Testis (tissue), 3 donors: ENCODE data around the gene LYL1. TPM values are rescaled to one million over a fixed set of nuclear protein-coding genes. Genes with fewer than 3 reads are reported as not detected.

Source experiments
- DNase-seq: peaks from one replicate; pipeline ENCODE4 v3.0.0-alpha.2; 2019
- H3K27ac ChIP-seq, 2 donors: fragments of 200-600 bp; sonication (generic); one replicate each; pipeline ENCODE4 v1.5.1; 2019
- H3K27me3 ChIP-seq: fragments of 200-600 bp; sonication (generic); one replicate; pipeline ENCODE4 v1.5.1; 2019
- H3K36me3 ChIP-seq: fragments of 200-600 bp; sonication (generic); one replicate; pipeline ENCODE4 v1.5.1; 2017; ENCODE audit warnings: low read depth; ENCODE audit errors: missing control alignments
- H3K4me1 ChIP-seq: fragments of 200-600 bp; sonication (generic); one replicate; pipeline ENCODE4 v1.5.1; 2019
- H3K4me3 ChIP-seq, 2 donors: fragments of 200-600 bp; sonication (generic); one replicate each; pipeline ENCODE4 v1.5.1; 2017 to 2019
- H3K9me3 ChIP-seq: fragments of 200-600 bp; sonication (generic); one replicate; pipeline ENCODE4 v1.5.1; 2017
- POLR2A ChIP-seq: fragments of 450-650 bp; IDR thresholded peaks from one replicate; pipeline ENCODE4 v1.6.1; 2017; ENCODE audit warnings: antibody characterized with exemption, mild to moderate bottlenecking, moderate library complexity
- WGBS, 2 donors: methylation state at CpG; one replicate each; pipeline ENCODE4 v1.1.5; 2018; 5-methylcytosine and 5-hydroxymethylcytosine counted together
- intact Hi-C: fragments of 100-400 bp; cut with DNase I; formaldehyde crosslinking; loops from one replicate; pipeline ENCODE4 v1.15.1; 2023; ENCODE audit warnings: low total_unique reads
- polyA plus RNA-seq: library from polyadenylated mRNA; stranded (reverse); fragments of 350-450 nt; fragmentation: Illumina TruSeq; extraction: RNeasy Lipid Tissue Mini Kit (QIAGEN cat#74804); gene quantifications from one replicate; pipeline ENCODE4 v1.2.3, GENCODE V29; 2014; ENCODE audit warnings: low read depth, low replicate concordance; ENCODE audit not compliant: insufficient read depth
- total RNA-seq, 2 donors: library from RNA; depleted of rRNA; stranded (reverse); fragments of >200 nt; gene quantifications; one replicate each; pipeline ENCODE4 v1.2.3, GENCODE V29; 2016
- TF ChIP-seq, protein P1 (sequence below), 3 experiments: fragments of 450-650 bp in 2 of 3; fragments of 200-600 bp in 1 of 3; sonication (generic) in 1 of 3; IDR thresholded peaks; one replicate each; pipeline ENCODE4 v1.5.1; 2016 to 2019; ENCODE audit warnings: antibody characterized with exemption in 3 of 3, mild to moderate bottlenecking in 2 of 3, moderate library complexity in 1 of 3

Gene LYL1
- total and polyA plus RNA-seq, 3 donors from 2014 or later, result 15.9 to 35.8 (median 21.9) TPM

DNA sequence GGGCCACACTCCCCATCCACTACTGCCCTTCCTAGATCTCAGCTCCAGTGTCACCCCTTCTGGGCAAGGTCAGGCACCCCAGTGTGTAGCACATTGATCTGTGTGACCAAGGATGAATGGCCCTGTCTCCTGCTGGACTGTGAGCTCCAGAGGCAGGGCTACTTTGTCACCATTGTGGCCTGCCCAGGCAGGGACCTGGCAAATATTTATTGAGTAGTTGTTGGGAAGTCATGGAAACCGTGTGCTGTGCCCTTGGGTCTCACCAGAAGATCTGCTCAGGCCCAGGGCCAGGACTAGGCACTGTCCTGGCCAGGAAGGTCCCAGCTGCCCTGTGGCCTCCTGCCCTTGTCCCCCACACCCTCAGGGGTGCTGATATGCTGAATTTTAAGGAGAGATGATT lies 25.9 kb upstream of the LYL1 start:
- TF ChIP-seq, protein P1, sequence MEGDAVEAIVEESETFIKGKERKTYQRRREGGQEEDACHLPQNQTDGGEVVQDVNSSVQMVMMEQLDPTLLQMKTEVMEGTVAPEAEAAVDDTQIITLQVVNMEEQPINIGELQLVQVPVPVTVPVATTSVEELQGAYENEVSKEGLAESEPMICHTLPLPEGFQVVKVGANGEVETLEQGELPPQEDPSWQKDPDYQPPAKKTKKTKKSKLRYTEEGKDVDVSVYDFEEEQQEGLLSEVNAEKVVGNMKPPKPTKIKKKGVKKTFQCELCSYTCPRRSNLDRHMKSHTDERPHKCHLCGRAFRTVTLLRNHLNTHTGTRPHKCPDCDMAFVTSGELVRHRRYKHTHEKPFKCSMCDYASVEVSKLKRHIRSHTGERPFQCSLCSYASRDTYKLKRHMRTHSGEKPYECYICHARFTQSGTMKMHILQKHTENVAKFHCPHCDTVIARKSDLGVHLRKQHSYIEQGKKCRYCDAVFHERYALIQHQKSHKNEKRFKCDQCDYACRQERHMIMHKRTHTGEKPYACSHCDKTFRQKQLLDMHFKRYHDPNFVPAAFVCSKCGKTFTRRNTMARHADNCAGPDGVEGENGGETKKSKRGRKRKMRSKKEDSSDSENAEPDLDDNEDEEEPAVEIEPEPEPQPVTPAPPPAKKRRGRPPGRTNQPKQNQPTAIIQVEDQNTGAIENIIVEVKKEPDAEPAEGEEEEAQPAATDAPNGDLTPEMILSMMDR (IDR thresholded peaks at IDR 0.05), result no peak
- no peak for TF ChIP-seq POLR2A
- 76 to 100% methylated on average over 1 of the region's 1 CpG for WGBS, 2 donors

DNA sequence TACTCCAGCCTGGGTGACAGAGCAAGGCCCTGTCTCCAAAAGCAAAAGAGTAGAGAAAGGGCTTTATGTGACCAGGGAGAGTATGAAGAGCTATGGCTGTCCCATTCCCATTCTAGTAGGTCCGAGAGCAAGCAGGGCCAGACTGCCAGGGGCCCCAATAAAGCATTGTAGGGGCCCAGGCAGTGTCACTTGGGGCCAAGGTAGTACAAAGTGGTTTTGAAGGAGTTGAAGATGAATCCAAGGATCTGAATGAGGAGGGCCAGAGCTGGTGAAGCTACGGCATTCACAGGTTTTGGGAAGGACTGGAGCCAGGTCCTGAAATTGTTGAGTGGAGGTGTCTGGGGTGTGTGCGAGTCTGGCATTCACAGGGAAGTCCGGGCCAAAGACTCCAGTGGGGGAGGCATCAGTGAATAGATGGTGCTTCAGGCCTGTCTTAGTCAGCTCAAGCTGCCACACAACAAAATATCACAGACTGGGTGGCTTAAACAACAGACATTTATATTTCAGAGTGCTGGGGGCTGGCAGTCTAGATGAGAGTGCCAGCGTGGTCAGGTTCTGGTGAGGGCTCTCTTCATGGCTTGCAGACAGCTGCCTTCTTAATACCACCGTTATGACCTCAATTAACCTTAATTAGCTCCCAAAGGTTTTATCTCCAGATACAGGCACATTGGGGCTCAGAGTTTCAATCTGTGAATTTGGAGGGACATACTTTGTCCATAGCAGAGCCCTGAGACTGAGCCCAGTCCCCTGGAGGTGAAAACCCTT lies 25.3 kb upstream of the LYL1 start:
- H3K9me3 ChIP-seq, result no peaks in the 10 kb centered on the region
- intact Hi-C loops, result no loop called here
- no peaks in the 10 kb centered on the region for H3K36me3 ChIP-seq
- H3K27me3 ChIP-seq, result no peaks in the 10 kb centered on the region
- H3K4me1 ChIP-seq, result no peaks in the 10 kb centered on the region
- no peak for TF ChIP-seq POLR2A
- TF ChIP-seq, protein P1 (IDR thresholded peaks at IDR 0.05), result no peak
- H3K27ac ChIP-seq, result no peak overlapping the region
- H3K4me3 ChIP-seq, result no peak overlapping the region
- no peak for DNase-seq
- 91 to 93% methylated on average over 6 of the region's 6 CpGs for WGBS, 2 donors

More for the DNA sequence above, 25.9 kb upstream of the LYL1 start:
- Histone ChIP-seq H3K9me3 (no peaks in the 10 kb centered on the region), H3K27ac (no peak overlapping the region), H3K4me3 (no peak overlapping the region), H3K4me1 (no peaks in the 10 kb centered on the region), H3K36me3 (no peaks in the 10 kb centered on the region), H3K27me3 (no peaks in the 10 kb centered on the region)
- no peak for DNase-seq
- intact Hi-C loops, result no loop called here

DNA sequence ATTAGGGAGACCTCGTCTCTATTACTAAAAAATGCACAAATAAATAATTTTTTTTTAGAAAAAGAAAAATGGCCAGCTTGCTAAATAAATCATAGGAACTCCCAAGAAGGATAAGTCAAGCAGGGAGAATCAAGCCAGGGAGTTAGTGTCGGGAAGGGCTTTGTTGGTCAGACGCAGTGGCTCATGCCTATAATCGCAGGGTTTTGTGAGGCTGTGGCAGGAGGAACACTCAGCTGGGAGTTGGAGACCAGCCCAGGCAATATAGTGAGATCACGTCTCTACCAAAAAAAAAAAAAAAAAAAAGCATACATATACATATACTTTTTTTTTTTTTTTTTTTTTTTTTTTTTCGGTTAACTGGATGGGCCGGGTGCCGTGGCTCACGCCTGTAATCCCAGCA lies 24.4 kb upstream of the LYL1 start:
- intact Hi-C loops, result no loop called here
- no peaks in the 10 kb centered on the region for H3K27me3 ChIP-seq
- 90 to 94% methylated on average over 9 of the region's 9 CpGs for WGBS, 2 donors
- no peak overlapping the region for H3K27ac ChIP-seq
- DNase-seq, result no peak
- no peaks in the 10 kb centered on the region for H3K4me1 ChIP-seq
- H3K36me3 ChIP-seq, result no peaks in the 10 kb centered on the region
- TF ChIP-seq POLR2A, result no peak
- TF ChIP-seq, protein P1 (IDR thresholded peaks at IDR 0.05), result no peak
- H3K9me3 ChIP-seq, result no peaks in the 10 kb centered on the region
- no peak overlapping the region for H3K4me3 ChIP-seq

DNA sequence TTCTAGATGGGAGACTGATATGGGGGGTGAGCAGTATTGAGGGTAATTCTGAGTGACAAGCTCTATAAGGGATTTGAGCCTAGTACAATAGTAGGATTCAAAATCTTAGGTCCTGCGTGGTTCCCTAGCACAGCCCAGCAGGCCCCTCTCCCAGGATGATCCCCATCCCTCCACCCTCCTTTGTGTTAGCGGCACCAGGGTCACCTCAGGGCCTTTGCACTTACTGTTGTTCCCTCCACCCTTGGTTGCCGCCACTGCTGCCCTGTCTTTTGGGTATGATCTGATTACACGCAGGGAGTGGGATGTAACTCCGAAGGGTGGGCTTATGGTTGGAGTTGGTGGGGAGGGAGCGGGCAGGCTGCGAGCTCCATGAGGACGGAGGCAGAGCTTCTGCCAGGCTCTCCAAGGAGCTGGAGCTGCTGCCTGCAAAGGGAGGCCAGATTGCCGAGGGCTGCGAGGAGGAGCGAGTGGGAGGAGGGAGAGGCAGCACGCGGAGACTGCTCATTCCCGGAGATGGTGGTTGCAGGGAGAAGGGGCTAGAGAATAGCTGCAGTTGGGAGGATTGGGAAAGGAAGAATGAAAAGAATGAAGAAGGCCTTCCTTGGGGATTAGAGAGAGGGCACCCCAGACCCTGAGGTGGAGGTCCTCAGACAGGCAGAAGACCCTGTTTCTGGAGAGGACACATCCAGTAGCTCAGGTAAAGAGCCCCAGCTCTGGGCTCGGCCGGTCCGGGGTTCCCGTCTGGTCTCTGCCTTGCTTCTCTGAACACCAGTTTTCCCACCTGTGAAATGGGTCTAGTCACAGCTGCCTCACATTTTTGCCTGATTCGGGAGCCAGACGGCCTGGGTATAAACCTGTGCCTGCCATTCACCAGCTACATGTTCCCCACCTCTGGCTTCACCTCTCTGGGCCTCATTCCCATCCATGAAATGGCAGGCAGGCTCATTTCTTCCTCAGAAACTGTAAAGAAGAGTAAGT lies 20.6 kb upstream of the LYL1 start:
- DNase-seq, result no peak
- Histone ChIP-seq H3K4me3 (no peak overlapping the region), H3K9me3 (no peaks in the 10 kb centered on the region), H3K36me3 (no peaks in the 10 kb centered on the region), H3K27ac (no peak overlapping the region), H3K27me3 (no peaks in the 10 kb centered on the region), H3K4me1 (peaks cover 18% of the 10 kb centered on the region)
- intact Hi-C loops, result no loop called here
- TF ChIP-seq POLR2A, result no peak
- TF ChIP-seq, protein P1 (IDR thresholded peaks at IDR 0.05), result no peak
- 79 to 84% methylated on average over 20 of the region's 20 CpGs for WGBS, 2 donors
